Dedifferentiated amniotic fluid mesenchymal stem cell (primary cell): ENCODE results near the gene NEURL1B.
A peak's percentile ranks its signal among the peaks of the same experiment; 100 is the strongest.

Experiments used
- DNase-seq: peaks from one replicate; pipeline ENCODE4 v3.0.0-alpha.2; 2016; ENCODE audit errors: extremely low spot score

NEURL1B gene

GRCh38 chr5:172730981-172731679 lies 90.1 kb downstream of the NEURL1B start:
- DNase-seq = no peak

GRCh38 chr5:172731680-172732074 lies 90.6 kb downstream of the NEURL1B start:
- no peak for DNase-seq

- DNase-seq = no peak
Observed at GRCh38 chr5:172732201-172732865, 91.3 kb downstream of the NEURL1B start.

- DNase-seq = peak; percentile 97
Observed at GRCh38 chr5:172733131-172733973, 92.3 kb downstream of the NEURL1B start.

GRCh38 chr5:172733974-172734346 lies 92.9 kb downstream of the NEURL1B start:
- no peak for DNase-seq

- no peak for DNase-seq
Observed at GRCh38 chr5:172735141-172735831, 94.2 kb downstream of the NEURL1B start.

GRCh38 chr5:172736508-172737135 lies 95.6 kb downstream of the NEURL1B start:
- DNase-seq = no peak

- no peak for DNase-seq
Observed at GRCh38 chr5:172739375-172739774, 98.3 kb downstream of the NEURL1B start.

- DNase-seq = peak; percentile 94
Observed at GRCh38 chr5:172740428-172741205, 99.6 kb downstream of the NEURL1B start.
